Hepatocyte (in vitro differentiated cells): ENCODE measurements around the gene ARHGAP42. TPM values are rescaled to one million over a fixed set of nuclear protein-coding genes. Genes with fewer than 3 reads are reported as not detected.
A peak's percentile ranks its signal among the peaks of the same experiment; 100 is the strongest.

ENCODE experiments used
- DNase-seq: peaks from one replicate; pipeline ENCODE4 v3.0.0-alpha.2; 2016; ENCODE audit warnings: low spot score
- H2AFZ ChIP-seq: fragments of 200-600 bp; sonication (generic); 2 replicates; pipeline ENCODE4 v1.6.0; 2016; ENCODE audit warnings: antibody characterized with exemption, mild to moderate bottlenecking
- H3K27ac ChIP-seq: fragments of 200-600 bp; sonication (generic); 2 replicates; pipeline ENCODE4 v1.5.1; 2016; ENCODE audit warnings: mild to moderate bottlenecking
- H3K27me3 ChIP-seq: fragments of 200-600 bp; sonication (generic); 2 replicates; pipeline ENCODE4 v1.6.1; 2016
- H3K36me3 ChIP-seq: fragments of 200-600 bp; sonication (generic); replicated peaks from 2 replicates; pipeline ENCODE4 v1.5.1; 2016; ENCODE audit warnings: low read depth; ENCODE audit not compliant: insufficient read depth
- H3K4me1 ChIP-seq: fragments of 200-600 bp; sonication (generic); 2 replicates; pipeline ENCODE4 v1.5.1; 2016; ENCODE audit warnings: mild to moderate bottlenecking, moderate library complexity; ENCODE audit not compliant: insufficient read depth
- H3K4me2 ChIP-seq: fragments of 200-600 bp; sonication (generic); 2 replicates; pipeline ENCODE4 v1.6.0; 2016
- H3K4me3 ChIP-seq: fragments of 200-600 bp; sonication (generic); 2 replicates; pipeline ENCODE4 v1.5.1; 2016; ENCODE audit warnings: mild to moderate bottlenecking
- H3K79me2 ChIP-seq: fragments of 200-600 bp; sonication (generic); 2 replicates; pipeline ENCODE4 v1.6.0; 2017; ENCODE audit warnings: mild to moderate bottlenecking
- H3K9me2 ChIP-seq: fragments of 200-600 bp; sonication (generic); replicated peaks from 2 replicates; pipeline ENCODE4 v1.6.0; 2017; ENCODE audit warnings: mild to moderate bottlenecking; ENCODE audit not compliant: insufficient read depth
- H3K9me3 ChIP-seq: fragments of 200-600 bp; sonication (generic); 2 replicates; pipeline ENCODE4 v1.5.1; 2016; ENCODE audit warnings: low read depth, mild to moderate bottlenecking
- H4K20me1 ChIP-seq: fragments of 200-600 bp; sonication (generic); 2 replicates; pipeline ENCODE4 v1.6.0; 2016; ENCODE audit warnings: mild to moderate bottlenecking; ENCODE audit not compliant: insufficient read depth, poor library complexity, severe bottlenecking
- CTCF ChIP-seq: fragments of 200-600 bp; sonication (generic); IDR thresholded peaks from 2 replicates; pipeline ENCODE4 v1.5.1; 2016; ENCODE audit warnings: antibody characterized with exemption, mild to moderate bottlenecking; ENCODE audit not compliant: poor library complexity
- EZH2 ChIP-seq: fragments of 200-600 bp; sonication (generic); IDR thresholded peaks from 2 replicates; pipeline ENCODE4 v1.6.1; 2016; ENCODE audit warnings: antibody characterized with exemption, mild to moderate bottlenecking, borderline replicate concordance
- EZH2phosphoT487 ChIP-seq: fragments of 200-600 bp; sonication (generic); IDR thresholded peaks from one replicate; pipeline ENCODE4 v1.6.1; 2018; ENCODE audit warnings: antibody characterized with exemption, mild to moderate bottlenecking, low read depth, moderate library complexity; ENCODE audit not compliant: unreplicated experiment, severe bottlenecking
- WGBS: methylation state at CpG from one replicate; pipeline ENCODE4 v1.1.6; 2016; ENCODE audit warnings: low lambda C conversion rate; ENCODE audit errors: missing lambda C conversion rate; 5-methylcytosine and 5-hydroxymethylcytosine counted together
- polyA plus RNA-seq: library from polyadenylated mRNA; unstranded; fragments of >200 nt; fragmentation: Nextera tagmentation; extraction: Ambion mirVana; gene quantifications from 2 replicates; pipeline ENCODE4 v1.2.1, GENCODE V29; 2016
- total RNA-seq: library from RNA; depleted of rRNA; stranded (reverse); fragments of >200 nt; gene quantifications from 2 replicates; pipeline ENCODE4 v1.2.3, GENCODE V29; 2014

ARHGAP42 gene
- total and polyA plus RNA-seq, 2 experiments from 2014 or later = 8.7 to 26.5 TPM

- Histone ChIP-seq H3K4me2 (no peak overlapping the region), H3K4me3 (no peak overlapping the region), H3K9me3 (no peaks in the 10 kb centered on the region), H4K20me1 (no peaks in the 10 kb centered on the region), H3K27me3 (no peaks in the 10 kb centered on the region), H3K9me2 (no peaks in the 10 kb centered on the region), H3K4me1 (peaks cover 16% of the 10 kb centered on the region), H3K36me3 (no peaks in the 10 kb centered on the region), H2AFZ (no peak overlapping the region), H3K79me2 (peaks cover 16% of the 10 kb centered on the region), H3K27ac (no peak overlapping the region)
- no peak for DNase-seq
- TF ChIP-seq EZH2 (no peak), CTCF (no peak), EZH2phosphoT487 (no peak)
- 70% methylated on average over 2 of the region's 2 CpGs for WGBS
Measured at GRCh38 chr11:100810146-100810545, 123.1 kb downstream of the ARHGAP42 start.

GRCh38 chr11:100810666-100811065 is 123.6 kb downstream of the ARHGAP42 start:
- Histone ChIP-seq H3K4me3 (no peak overlapping the region), H3K4me1 (peaks cover 16% of the 10 kb centered on the region), H3K9me3 (no peaks in the 10 kb centered on the region), H3K4me2 (no peak overlapping the region), H2AFZ (no peak overlapping the region), H3K27me3 (no peaks in the 10 kb centered on the region), H3K27ac (no peak overlapping the region), H3K9me2 (no peaks in the 10 kb centered on the region), H4K20me1 (no peaks in the 10 kb centered on the region), H3K79me2 (peaks cover 20% of the 10 kb centered on the region), H3K36me3 (no peaks in the 10 kb centered on the region)
- DNase-seq = no peak
- 92% methylated on average over 3 of the region's 3 CpGs for WGBS
- TF ChIP-seq EZH2phosphoT487 (no peak), EZH2 (no peak), CTCF (no peak)

- no peaks in the 10 kb centered on the region for H4K20me1 ChIP-seq
- DNase-seq = no peak
- H3K9me3 ChIP-seq = no peaks in the 10 kb centered on the region
- H3K27ac ChIP-seq = peak overlapping the region; percentile 23
- no peak overlapping the region for H3K4me3 ChIP-seq
- H3K4me1 ChIP-seq = peaks cover 16% of the 10 kb centered on the region
- H3K27me3 ChIP-seq = no peaks in the 10 kb centered on the region
- peaks cover 22% of the 10 kb centered on the region for H3K79me2 ChIP-seq
- no peak overlapping the region for H2AFZ ChIP-seq
- no peak overlapping the region for H3K4me2 ChIP-seq
- no peaks in the 10 kb centered on the region for H3K9me2 ChIP-seq
- TF ChIP-seq EZH2 (no peak), CTCF (no peak), EZH2phosphoT487 (no peak)
- WGBS = 84% methylated on average over 2 of the region's 2 CpGs
- H3K36me3 ChIP-seq = no peaks in the 10 kb centered on the region
Measured at GRCh38 chr11:100812517-100812916, 125.4 kb downstream of the ARHGAP42 start.

- Histone ChIP-seq H3K9me2 (no peaks in the 10 kb centered on the region), H3K9me3 (no peaks in the 10 kb centered on the region), H2AFZ (no peak overlapping the region), H4K20me1 (no peaks in the 10 kb centered on the region), H3K4me2 (no peak overlapping the region), H3K36me3 (no peaks in the 10 kb centered on the region), H3K27ac (no peak overlapping the region), H3K27me3 (no peaks in the 10 kb centered on the region), H3K4me3 (no peak overlapping the region), H3K79me2 (peaks cover 21% of the 10 kb centered on the region), H3K4me1 (peaks cover 8% of the 10 kb centered on the region)
- no peak for TF ChIP-seq EZH2
- no peak for TF ChIP-seq CTCF
- no peak for TF ChIP-seq EZH2phosphoT487
- 100% methylated on average over 1 of the region's 1 CpG for WGBS
- DNase-seq = no peak
Measured at GRCh38 chr11:100815787-100816330, 128.8 kb downstream of the ARHGAP42 start.
